Measurements from ENCODE around the gene STK24. TPM values are rescaled to one million over a fixed set of nuclear protein-coding genes. Genes with fewer than 3 reads are reported as not detected.

The STK24 gene
- total and polyA plus RNA-seq, 2 experiments from 2014 or later = 83.3 to 98.0 TPM

DNA sequence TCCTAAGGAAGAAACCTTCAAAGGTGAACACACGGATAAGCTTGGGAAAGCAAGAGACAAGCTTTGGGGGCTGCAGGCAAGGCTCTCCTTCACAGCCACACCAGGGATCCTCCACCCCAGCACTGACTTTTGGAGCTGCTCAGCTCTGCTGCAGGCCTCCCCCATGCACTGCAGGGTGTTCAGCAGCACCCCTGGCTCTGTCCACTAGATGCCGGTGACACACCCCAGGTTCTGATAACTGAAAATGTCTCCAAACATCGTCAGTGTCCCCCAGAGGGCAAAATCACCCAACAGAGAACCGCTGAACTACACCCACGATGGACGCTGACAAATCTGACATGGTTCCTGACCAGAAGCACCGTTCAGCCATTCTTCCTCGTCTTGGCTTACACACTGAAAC lies 90.5 kb downstream of the STK24 start:
- H3K9me3 ChIP-seq (ENCODE audit: low read depth) = no peaks in the 10 kb centered on the region
- H3K27me3 ChIP-seq = no peaks in the 10 kb centered on the region
- no peak overlapping the region for H3K4me3 ChIP-seq
- H3K27ac ChIP-seq = peak overlapping the region; percentile 98
- TF ChIP-seq, protein P1, sequence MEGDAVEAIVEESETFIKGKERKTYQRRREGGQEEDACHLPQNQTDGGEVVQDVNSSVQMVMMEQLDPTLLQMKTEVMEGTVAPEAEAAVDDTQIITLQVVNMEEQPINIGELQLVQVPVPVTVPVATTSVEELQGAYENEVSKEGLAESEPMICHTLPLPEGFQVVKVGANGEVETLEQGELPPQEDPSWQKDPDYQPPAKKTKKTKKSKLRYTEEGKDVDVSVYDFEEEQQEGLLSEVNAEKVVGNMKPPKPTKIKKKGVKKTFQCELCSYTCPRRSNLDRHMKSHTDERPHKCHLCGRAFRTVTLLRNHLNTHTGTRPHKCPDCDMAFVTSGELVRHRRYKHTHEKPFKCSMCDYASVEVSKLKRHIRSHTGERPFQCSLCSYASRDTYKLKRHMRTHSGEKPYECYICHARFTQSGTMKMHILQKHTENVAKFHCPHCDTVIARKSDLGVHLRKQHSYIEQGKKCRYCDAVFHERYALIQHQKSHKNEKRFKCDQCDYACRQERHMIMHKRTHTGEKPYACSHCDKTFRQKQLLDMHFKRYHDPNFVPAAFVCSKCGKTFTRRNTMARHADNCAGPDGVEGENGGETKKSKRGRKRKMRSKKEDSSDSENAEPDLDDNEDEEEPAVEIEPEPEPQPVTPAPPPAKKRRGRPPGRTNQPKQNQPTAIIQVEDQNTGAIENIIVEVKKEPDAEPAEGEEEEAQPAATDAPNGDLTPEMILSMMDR (IDR thresholded peaks at IDR 0.05; ENCODE audit: low read depth, low read length) = no peak
- H3K36me3 ChIP-seq = no peaks in the 10 kb centered on the region
- DNase-seq (ENCODE audit: low read depth in 1 of 2, low spot score in 1 of 2) = no peak
- H3K4me1 ChIP-seq (ENCODE audit: low read depth) = peaks cover 72% of the 10 kb centered on the region

- DNase-seq (ENCODE audit: low read depth in 1 of 2, low spot score in 1 of 2) = no peak
- H3K27ac ChIP-seq = peak overlapping the region; percentile 98
- H3K4me1 ChIP-seq (ENCODE audit: low read depth) = peaks cover 72% of the 10 kb centered on the region
- no peak overlapping the region for H3K4me3 ChIP-seq
- TF ChIP-seq, protein P1 (IDR thresholded peaks at IDR 0.05; ENCODE audit: low read depth, low read length) = no peak
- no peaks in the 10 kb centered on the region for H3K36me3 ChIP-seq
- H3K27me3 ChIP-seq = no peaks in the 10 kb centered on the region
- H3K9me3 ChIP-seq (ENCODE audit: low read depth) = no peaks in the 10 kb centered on the region
Observed at GRCh38 chr13:98485561-98485960, 91.3 kb downstream of the STK24 start.

DNA sequence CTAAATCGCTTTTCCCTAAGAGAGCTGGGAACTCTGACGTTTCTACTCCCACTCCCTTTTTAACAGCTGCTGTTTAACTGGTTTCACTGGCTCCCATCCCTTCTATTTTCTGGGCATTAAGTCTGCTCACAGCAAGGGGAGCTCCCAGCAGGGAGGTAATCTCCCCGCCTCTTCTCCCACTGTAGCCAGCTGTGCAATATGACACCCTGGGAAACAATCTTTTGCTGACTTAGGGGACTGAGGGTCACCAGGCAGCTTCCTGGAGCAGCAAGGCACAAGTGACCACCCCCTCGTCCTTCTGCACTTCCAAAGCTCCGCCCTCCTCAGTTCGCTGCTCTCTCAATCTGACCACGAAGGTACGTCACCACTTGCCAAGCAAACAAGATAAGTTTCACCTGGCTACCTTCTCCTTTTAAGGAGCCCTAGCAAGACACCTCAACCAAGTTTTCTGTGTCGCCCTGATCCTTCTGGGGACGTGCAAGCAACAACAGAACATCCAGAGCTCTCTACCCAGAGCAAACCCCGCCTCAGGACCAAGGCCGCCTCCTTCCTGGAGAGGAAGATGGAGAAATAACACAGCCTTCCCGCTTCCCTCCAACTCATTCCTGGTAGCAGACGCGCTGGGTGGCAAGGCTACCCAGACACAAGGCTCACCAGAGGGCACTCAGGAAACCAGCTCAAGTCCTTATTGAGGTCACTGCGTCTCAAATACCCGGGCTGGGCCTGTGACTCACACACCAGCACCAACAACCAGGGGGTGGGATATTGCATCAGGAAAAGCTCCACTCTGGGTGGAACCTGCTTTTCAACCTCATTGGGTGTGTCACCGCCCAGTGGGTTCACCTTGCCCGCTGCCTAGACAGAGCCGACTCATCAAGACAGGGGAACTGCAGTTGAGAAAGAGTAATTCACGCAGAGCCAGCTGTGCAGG lies 92.4 kb downstream of the STK24 start:
- peak overlapping the region; percentile 3 for H3K4me3 ChIP-seq
- peaks cover 77% of the 10 kb centered on the region for H3K4me1 ChIP-seq (ENCODE audit: low read depth)

GRCh38 chr13:98483601-98484288 lies 93.2 kb downstream of the STK24 start:
- no peaks in the 10 kb centered on the region for H3K27me3 ChIP-seq
- no peaks in the 10 kb centered on the region for H3K9me3 ChIP-seq (ENCODE audit: low read depth)
- peaks cover 79% of the 10 kb centered on the region for H3K4me1 ChIP-seq (ENCODE audit: low read depth)
- no peaks in the 10 kb centered on the region for H3K36me3 ChIP-seq
- no peak overlapping the region for H3K4me3 ChIP-seq
- peak overlapping the region; percentile 98 for H3K27ac ChIP-seq
- TF ChIP-seq, protein P1 (IDR thresholded peaks at IDR 0.05; ENCODE audit: low read depth, low read length) = no peak
- no peak for DNase-seq (ENCODE audit: low read depth in 1 of 2, low spot score in 1 of 2)

More for the DNA sequence above, 92.4 kb downstream of the STK24 start:
- Histone ChIP-seq H3K27ac (peak overlapping the region; percentile 98), H3K36me3 (no peaks in the 10 kb centered on the region), H3K27me3 (no peaks in the 10 kb centered on the region), H3K9me3 (ENCODE audit: low read depth) (no peaks in the 10 kb centered on the region)
- peak; percentile 87 to 94 for DNase-seq (ENCODE audit: low read depth in 1 of 2, low spot score in 1 of 2)
- TF ChIP-seq, protein P1 (IDR thresholded peaks at IDR 0.05; ENCODE audit: low read depth, low read length) = no peak

DNA sequence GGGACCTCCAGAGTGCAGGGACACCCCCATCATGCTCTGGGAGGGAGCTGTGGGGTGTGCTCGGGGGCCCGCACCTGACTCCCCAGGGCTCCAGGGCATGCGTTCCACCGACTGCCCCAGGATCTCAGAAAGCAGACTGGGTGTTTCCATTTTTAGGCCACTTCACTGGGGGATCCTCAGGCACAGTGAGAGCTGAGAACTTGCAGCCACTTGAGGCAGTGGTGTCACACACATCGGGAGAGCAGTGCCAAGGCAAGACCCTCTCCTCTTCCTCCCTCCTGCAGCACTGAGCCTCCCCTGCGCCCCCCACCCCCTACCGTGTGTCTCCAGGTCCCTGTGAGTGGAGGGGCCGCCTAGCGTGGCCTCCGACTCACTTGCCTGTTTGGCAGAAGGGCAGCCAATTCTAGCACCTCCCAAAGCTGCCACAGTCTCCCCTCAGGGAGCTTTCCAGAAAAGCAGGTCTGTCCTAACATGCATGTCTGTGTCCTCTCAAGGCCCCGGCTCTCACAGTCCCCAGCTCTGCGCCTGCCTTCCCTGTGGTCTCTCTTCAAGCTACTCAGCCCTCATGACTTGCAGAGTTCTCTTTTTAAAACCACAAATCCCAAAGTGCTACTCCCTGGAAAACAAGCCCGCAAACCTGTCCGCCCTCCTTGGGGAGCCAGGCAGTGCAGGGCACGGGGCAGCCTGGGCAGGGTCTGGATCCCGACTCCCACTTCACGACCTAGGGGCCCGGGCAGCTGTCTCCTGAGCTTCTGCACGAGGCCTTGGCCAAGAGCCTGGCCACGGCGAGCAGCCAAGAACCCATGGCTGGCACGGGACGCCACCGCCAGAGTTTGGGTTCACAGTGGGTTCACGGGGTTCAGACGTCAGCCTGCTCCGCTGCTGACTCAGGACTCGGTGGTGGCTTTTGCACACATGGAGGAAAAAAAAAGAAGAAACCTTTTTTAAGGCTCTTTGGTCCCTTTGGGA lies 94.1 kb downstream of the STK24 start:
- Histone ChIP-seq H3K9me3 (ENCODE audit: low read depth) (no peaks in the 10 kb centered on the region), H3K27ac (peak overlapping the region; percentile 98), H3K4me3 (no peak overlapping the region), H3K27me3 (no peaks in the 10 kb centered on the region), H3K4me1 (ENCODE audit: low read depth) (peaks cover 76% of the 10 kb centered on the region), H3K36me3 (no peaks in the 10 kb centered on the region)
- peak; percentile 77 to 79 for DNase-seq (ENCODE audit: low read depth in 1 of 2, low spot score in 1 of 2)
- TF ChIP-seq, protein P1 (IDR thresholded peaks at IDR 0.05; ENCODE audit: low read depth, low read length) = peak; percentile 20
